Jurkat, Clone E6-1 (cell line): ENCODE data around the gene VEGFA.
A peak's percentile ranks its signal among the peaks of the same experiment; 100 is the strongest.

Experiments
- DNase-seq: peaks from one replicate; pipeline ENCODE4 v3.0.0-alpha.2; 2011; ENCODE audit warnings: low read depth, low spot score
- H3K4me3 ChIP-seq: 2 replicates; pipeline ENCODE4 v1.5.1; 2011; ENCODE audit warnings: mild to moderate bottlenecking, low read length, control low read depth, moderate library complexity

VEGFA gene

GRCh38 chr6:43768506-43768860 lies 1.5 kb upstream of the VEGFA start:
- H3K4me3 ChIP-seq = no peak overlapping the region
- DNase-seq = no peak

- H3K4me3 ChIP-seq = no peak overlapping the region
- DNase-seq = no peak
Observed at GRCh38 chr6:43768983-43769525, 957 bp upstream of the VEGFA start.

GRCh38 chr6:43770372-43771209 lies 580 bp downstream of the VEGFA start:
- peak; percentile 10 for DNase-seq
- peak overlapping the region; percentile 63 for H3K4me3 ChIP-seq

- peak; percentile 11 for DNase-seq
- H3K4me3 ChIP-seq = peak overlapping the region; percentile 63
Observed at GRCh38 chr6:43771210-43771857, 1.3 kb downstream of the VEGFA start.

- no peak for DNase-seq
Observed at GRCh38 chr6:43771858-43772680, 2.1 kb downstream of the VEGFA start.

DNA sequence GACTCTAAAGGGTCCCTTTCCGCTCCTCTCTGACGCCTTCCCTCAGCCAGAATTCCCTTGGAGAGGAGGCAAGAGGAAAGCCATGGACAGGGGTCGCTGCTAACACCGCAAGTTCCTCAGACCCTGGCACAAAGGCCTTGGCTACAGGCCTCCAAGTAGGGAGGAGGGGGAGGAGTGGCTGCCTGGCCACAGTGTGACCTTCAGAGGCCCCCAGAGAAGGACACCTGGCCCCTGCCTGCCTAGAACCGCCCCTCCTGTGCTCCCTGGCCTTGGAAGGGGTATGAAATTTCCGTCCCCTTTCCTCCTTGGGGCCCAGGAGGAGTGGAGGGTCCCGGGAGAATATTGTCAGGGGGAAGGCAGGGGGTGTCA lies 2.7 kb downstream of the VEGFA start:
- no peak overlapping the region for H3K4me3 ChIP-seq
- no peak for DNase-seq

More at GRCh38 chr6:43771858-43772680, 2.1 kb downstream of the VEGFA start:
- H3K4me3 ChIP-seq = peak overlapping the region; percentile 63

- no peak overlapping the region for H3K4me3 ChIP-seq
- peak; percentile 37 for DNase-seq
Observed at GRCh38 chr6:43773050-43773979, 3.3 kb downstream of the VEGFA start.

- DNase-seq = no peak
- no peak overlapping the region for H3K4me3 ChIP-seq
Observed at GRCh38 chr6:43773980-43774775, 4.2 kb downstream of the VEGFA start.

GRCh38 chr6:43774776-43775534 lies 4.9 kb downstream of the VEGFA start:
- no peak overlapping the region for H3K4me3 ChIP-seq
- DNase-seq = peak; percentile 46

- no peak overlapping the region for H3K4me3 ChIP-seq
- DNase-seq = no peak
Observed at GRCh38 chr6:43775535-43775885, 5.5 kb downstream of the VEGFA start.

GRCh38 chr6:43776115-43776798 lies 6.2 kb downstream of the VEGFA start:
- DNase-seq = no peak
- H3K4me3 ChIP-seq = no peak overlapping the region

GRCh38 chr6:43776799-43777776 lies 7.1 kb downstream of the VEGFA start:
- DNase-seq = no peak
- no peak overlapping the region for H3K4me3 ChIP-seq

DNA sequence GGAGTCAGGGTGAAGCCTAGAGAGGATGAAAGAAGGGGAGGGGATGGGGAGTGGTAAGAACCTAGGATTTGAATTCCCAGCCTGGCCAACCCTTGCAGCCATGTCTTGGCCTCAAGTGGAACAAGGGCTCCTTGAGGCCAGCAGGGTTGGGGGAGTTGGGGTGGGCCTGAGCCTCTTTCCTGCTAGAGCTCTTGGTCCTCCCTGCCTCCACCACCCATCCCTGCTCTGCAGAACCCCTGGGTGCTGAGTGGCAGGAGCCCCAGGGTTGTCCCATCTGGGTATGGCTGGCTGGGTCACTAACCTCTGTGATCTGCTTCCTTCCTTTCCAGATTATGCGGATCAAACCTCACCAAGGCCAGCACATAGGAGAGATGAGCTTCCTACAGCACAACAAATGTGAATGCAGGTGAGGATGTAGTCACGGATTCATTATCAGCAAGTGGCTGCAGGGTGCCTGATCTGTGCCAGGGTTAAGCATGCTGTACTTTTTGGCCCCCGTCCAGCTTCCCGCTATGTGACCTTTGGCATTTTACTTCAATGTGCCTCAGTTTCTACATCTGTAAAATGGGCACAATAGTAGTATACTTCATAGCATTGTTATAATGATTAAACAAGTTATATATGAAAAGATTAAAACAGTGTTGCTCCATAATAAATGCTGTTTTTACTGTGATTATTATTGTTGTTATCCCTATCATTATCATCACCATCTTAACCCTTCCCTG lies 8.3 kb downstream of the VEGFA start:
- no peak overlapping the region for H3K4me3 ChIP-seq
- no peak for DNase-seq

DNA sequence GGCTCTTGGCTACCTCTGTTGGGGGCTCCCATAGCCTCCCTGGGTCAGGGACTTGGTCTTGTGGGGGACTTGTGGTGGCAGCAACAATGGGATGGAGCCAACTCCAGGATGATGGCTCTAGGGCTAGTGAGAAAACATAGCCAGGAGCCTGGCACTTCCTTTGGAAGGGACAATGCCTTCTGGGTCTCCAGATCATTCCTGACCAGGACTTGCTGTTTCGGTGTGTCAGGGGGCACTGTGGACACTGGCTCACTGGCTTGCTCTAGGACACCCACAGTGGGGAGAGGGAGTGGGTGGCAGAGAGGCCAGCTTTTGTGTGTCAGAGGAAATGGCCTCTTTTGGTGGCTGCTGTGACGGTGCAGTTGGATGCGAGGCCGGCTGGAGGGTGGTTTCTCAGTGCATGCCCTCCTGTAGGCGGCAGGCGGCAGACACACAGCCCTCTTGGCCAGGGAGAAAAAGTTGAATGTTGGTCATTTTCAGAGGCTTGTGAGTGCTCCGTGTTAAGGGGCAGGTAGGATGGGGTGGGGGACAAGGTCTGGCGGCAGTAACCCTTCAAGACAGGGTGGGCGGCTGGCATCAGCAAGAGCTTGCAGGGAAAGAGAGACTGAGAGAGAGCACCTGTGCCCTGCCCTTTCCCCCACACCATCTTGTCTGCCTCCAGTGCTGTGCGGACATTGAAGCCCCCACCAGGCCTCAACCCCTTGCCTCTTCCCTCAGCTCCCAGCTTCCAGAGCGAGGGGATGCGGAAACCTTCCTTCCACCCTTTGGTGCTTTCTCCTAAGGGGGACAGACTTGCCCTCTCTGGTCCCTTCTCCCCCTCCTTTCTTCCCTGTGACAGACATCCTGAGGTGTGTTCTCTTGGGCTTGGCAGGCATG lies 9.2 kb downstream of the VEGFA start:
- no peak overlapping the region for H3K4me3 ChIP-seq
- DNase-seq = no peak
